Measurements from ENCODE around the gene CALML4. TPM values are rescaled to one million over a fixed set of nuclear protein-coding genes. Genes with fewer than 3 reads are reported as not detected.
"Not testable (repeated sequence)": the region's sequence is repeated elsewhere in the genome, so short reads cannot be mapped to it uniquely, and the experiment has no call there.

CALML4 gene
- total and polyA plus RNA-seq, 2 donors (not counting 3 experiments of a cell fraction or from before 2014, with no cell fraction given) = 2.6 to 10.1 TPM

- H3K9me3 ChIP-seq (replicated peaks; ENCODE audit: control insufficient read depth, insufficient read depth, low read length); H3K4me1 ChIP-seq (ENCODE audit: control insufficient read depth, extremely low read depth, insufficient read depth, low read length); BruUV-seq (replicated peaks); H2AFZ ChIP-seq (ENCODE audit: low read depth, low read length); FAIRE-seq; H3K27me3 ChIP-seq (ENCODE audit: control insufficient read depth in 2 of 2, insufficient read depth in 2 of 2, low read length in 2 of 2); H4K20me1 ChIP-seq (replicated peaks; ENCODE audit: control insufficient read depth, extremely low read depth, insufficient read depth, low read length); POLR2A ChIA-PET; H3K9ac ChIP-seq (replicated peaks; ENCODE audit: extremely low read depth, insufficient read depth, low read length); H3K4me2 ChIP-seq (ENCODE audit: insufficient read depth, low read length); H3K4me3 ChIP-seq (replicated peaks in 1 of 3; ENCODE audit: insufficient read depth in 1 of 3, low read depth in 1 of 3, low read length in 3 of 3); H3K79me2 ChIP-seq (ENCODE audit: control insufficient read depth, insufficient read depth, low read length); H3K27ac ChIP-seq (ENCODE audit: insufficient read depth, low read depth, low read length); H3K9me1 ChIP-seq (replicated peaks; ENCODE audit: control insufficient read depth, extremely low read depth, insufficient read depth, low read length); H3K36me3 ChIP-seq (ENCODE audit: control insufficient read depth in 2 of 2, extremely low read depth in 1 of 2, insufficient read depth in 2 of 2, low read length in 2 of 2); intact Hi-C loops (cut with micrococcal nuclease); DNase-seq (ENCODE audit: low read depth, low spot score); dilution Hi-C loops (cut with MboI; ENCODE audit: extremely low pct_ligation_motif_present, low sequenced_read_pairs): not testable (repeated sequence)
- CTCF ChIA-PET = interaction anchor here (1.1 to 2.5 kb wide), 2 partner anchors 18 to 72 kb away, joined by 3 to 8 read pairs; no protein-coding TSS in a partner anchor
Observed at GRCh38 chr15:68234520-68234919, 29.4 kb upstream of the CALML4 start.

GRCh38 chr15:68234060-68234459 is 28.9 kb upstream of the CALML4 start:
- Histone ChIP-seq H3K9ac (replicated peaks; ENCODE audit: extremely low read depth, insufficient read depth, low read length) (no peak overlapping the region), H3K79me2 (ENCODE audit: control insufficient read depth, insufficient read depth, low read length) (peaks cover 1% of the 10 kb centered on the region), H3K9me3 (replicated peaks; ENCODE audit: control insufficient read depth, insufficient read depth, low read length) (no peaks in the 10 kb centered on the region), H3K4me2 (ENCODE audit: insufficient read depth, low read length) (no peak overlapping the region), H3K36me3 (ENCODE audit: control insufficient read depth in 2 of 2, extremely low read depth in 1 of 2, insufficient read depth in 2 of 2, low read length in 2 of 2) (no peaks in the 10 kb centered on the region), H2AFZ (ENCODE audit: low read depth, low read length) (no peak overlapping the region), H3K27me3 (ENCODE audit: control insufficient read depth in 2 of 2, insufficient read depth in 2 of 2, low read length in 2 of 2) (no peaks in the 10 kb centered on the region), H4K20me1 (replicated peaks; ENCODE audit: control insufficient read depth, extremely low read depth, insufficient read depth, low read length) (no peaks in the 10 kb centered on the region), H3K9me1 (replicated peaks; ENCODE audit: control insufficient read depth, extremely low read depth, insufficient read depth, low read length) (no peaks in the 10 kb centered on the region), H3K4me3 (replicated peaks in 1 of 3; ENCODE audit: insufficient read depth in 1 of 3, low read depth in 1 of 3, low read length in 3 of 3) (no peak overlapping the region), H3K4me1 (ENCODE audit: control insufficient read depth, extremely low read depth, insufficient read depth, low read length) (peaks cover 4% of the 10 kb centered on the region), H3K27ac (ENCODE audit: insufficient read depth, low read depth, low read length) (no peak overlapping the region)
- TF ChIP-seq MAX (IDR thresholded peaks at IDR 0.05; ENCODE audit: insufficient read depth, insufficient read length) = no peak
- dilution Hi-C loops (cut with MboI; ENCODE audit: extremely low pct_ligation_motif_present, low sequenced_read_pairs) (no loop called here), intact Hi-C loops (cut with micrococcal nuclease) (no loop called here)
- FAIRE-seq (no peak), DNase-seq (ENCODE audit: low read depth, low spot score) (no peak)
- ChIA-PET POLR2A (no interaction called here), CTCF (interaction anchor here (1.1 kb wide), 1 partner anchor 72 kb away, joined by 3 read pairs; no protein-coding TSS in a partner anchor)
- BruUV-seq (replicated peaks) = no TSS peak

Measured in endothelial cell of umbilical vein (primary cell).